ENCODE measurements around the gene SLC9A5. TPM values are rescaled to one million over a fixed set of nuclear protein-coding genes. Genes with fewer than 3 reads are reported as not detected.

Gene SLC9A5
- total RNA-seq, 1 experiment from 2014 or later: 1.1 TPM

- no TSS peak for BruUV-seq (replicated peaks)
- intact Hi-C loops (cut with micrococcal nuclease): no loop called here
- no peak overlapping the region for H3K9ac ChIP-seq (ENCODE audit: low read length)
- ChIA-PET POLR2A (ENCODE audit: unreplicated experiment) (no interaction called here), CTCF (no interaction called here)
- no peaks in the 10 kb centered on the region for H3K36me3 ChIP-seq (ENCODE audit: low read depth, low read length)
- H4K20me1 ChIP-seq (ENCODE audit: low read length): no peaks in the 10 kb centered on the region
- DNase-seq (no peak), ATAC-seq (no peak)
- no peaks in the 10 kb centered on the region for H3K27me3 ChIP-seq (ENCODE audit: low read length)
- TF ChIP-seq CTCF (conservative IDR thresholded peaks at IDR 0.05; ENCODE audit: low read depth, low read length) (no peak), EZH2phosphoT487 (IDR thresholded peaks at IDR 0.05; ENCODE audit: borderline replicate concordance, low read length) (no peak), EZH2 (IDR thresholded peaks at IDR 0.05; ENCODE audit: low read length, unreplicated experiment) (no peak)
- H3F3A ChIP-seq (ENCODE audit: low read length, unreplicated experiment): no peaks in the 10 kb centered on the region
- no peak overlapping the region for H3K4me3 ChIP-seq (ENCODE audit: low read length)
- H3K9me2 ChIP-seq (replicated peaks; ENCODE audit: low read length): no peaks in the 10 kb centered on the region
- no peaks in the 10 kb centered on the region for H3K9me3 ChIP-seq (ENCODE audit: low read length)
- H2AFZ ChIP-seq (ENCODE audit: low read length): no peak overlapping the region
- H3K4me2 ChIP-seq (ENCODE audit: low read length): no peak overlapping the region
- H3K27ac ChIP-seq (ENCODE audit: low read length): no peak overlapping the region
- no peaks in the 10 kb centered on the region for H3K79me2 ChIP-seq (ENCODE audit: low read length)
- peaks cover 13% of the 10 kb centered on the region for H3K4me1 ChIP-seq (ENCODE audit: insufficient read depth, low read length)
These were observed 46.2 kb downstream of the SLC9A5 start for GRCh38 chr16:67294938-67295361.

GRCh38 chr16:67296420-67296819 lies 47.6 kb downstream of the SLC9A5 start:
- peaks cover 13% of the 10 kb centered on the region for H3K4me1 ChIP-seq (ENCODE audit: insufficient read depth, low read length)
- ChIA-PET CTCF (no interaction called here), POLR2A (ENCODE audit: unreplicated experiment) (no interaction called here)
- H3K79me2 ChIP-seq (ENCODE audit: low read length): no peaks in the 10 kb centered on the region
- DNase-seq (peak; percentile 64), ATAC-seq (peak; percentile 87)
- H3K27ac ChIP-seq (ENCODE audit: low read length): peak overlapping the region; percentile 41
- H2AFZ ChIP-seq (ENCODE audit: low read length): no peak overlapping the region
- H4K20me1 ChIP-seq (ENCODE audit: low read length): no peaks in the 10 kb centered on the region
- intact Hi-C loops (cut with micrococcal nuclease): no loop called here
- no peaks in the 10 kb centered on the region for H3F3A ChIP-seq (ENCODE audit: low read length, unreplicated experiment)
- H3K36me3 ChIP-seq (ENCODE audit: low read depth, low read length): no peaks in the 10 kb centered on the region
- no peaks in the 10 kb centered on the region for H3K27me3 ChIP-seq (ENCODE audit: low read length)
- no peak overlapping the region for H3K9ac ChIP-seq (ENCODE audit: low read length)
- H3K4me2 ChIP-seq (ENCODE audit: low read length): 0 out of 2 replicates have a peak overlapping the region, but pooled peaks have one; percentile 10
- H3K4me3 ChIP-seq (ENCODE audit: low read length): no peak overlapping the region
- H3K9me2 ChIP-seq (replicated peaks; ENCODE audit: low read length): no peaks in the 10 kb centered on the region
- no TSS peak for BruUV-seq (replicated peaks)
- TF ChIP-seq EZH2phosphoT487 (IDR thresholded peaks at IDR 0.05; ENCODE audit: borderline replicate concordance, low read length) (no peak), EZH2 (IDR thresholded peaks at IDR 0.05; ENCODE audit: low read length, unreplicated experiment) (no peak), CTCF (conservative IDR thresholded peaks at IDR 0.05; ENCODE audit: low read depth, low read length) (no peak)
- H3K9me3 ChIP-seq (ENCODE audit: low read length): no peaks in the 10 kb centered on the region

GRCh38 chr16:67298277-67298676 lies 49.5 kb downstream of the SLC9A5 start:
- Histone ChIP-seq H3K4me3 (ENCODE audit: low read length) (no peak overlapping the region), H3K27me3 (ENCODE audit: low read length) (no peaks in the 10 kb centered on the region), H3K79me2 (ENCODE audit: low read length) (no peaks in the 10 kb centered on the region), H3K36me3 (ENCODE audit: low read depth, low read length) (no peaks in the 10 kb centered on the region), H3K4me1 (ENCODE audit: insufficient read depth, low read length) (peaks cover 13% of the 10 kb centered on the region), H3K9me3 (ENCODE audit: low read length) (no peaks in the 10 kb centered on the region), H3K4me2 (ENCODE audit: low read length) (no peak overlapping the region), H3F3A (ENCODE audit: low read length, unreplicated experiment) (no peaks in the 10 kb centered on the region), H4K20me1 (ENCODE audit: low read length) (no peaks in the 10 kb centered on the region), H3K9ac (ENCODE audit: low read length) (no peak overlapping the region), H3K9me2 (replicated peaks; ENCODE audit: low read length) (no peaks in the 10 kb centered on the region), H2AFZ (ENCODE audit: low read length) (no peak overlapping the region), H3K27ac (ENCODE audit: low read length) (no peak overlapping the region)
- intact Hi-C loops (cut with micrococcal nuclease): no loop called here
- ChIA-PET CTCF (no interaction called here), POLR2A (ENCODE audit: unreplicated experiment) (no interaction called here)
- TF ChIP-seq CTCF (conservative IDR thresholded peaks at IDR 0.05; ENCODE audit: low read depth, low read length) (no peak), EZH2phosphoT487 (IDR thresholded peaks at IDR 0.05; ENCODE audit: borderline replicate concordance, low read length) (no peak)
- ATAC-seq (no peak), DNase-seq (no peak)
- no TSS peak for BruUV-seq (replicated peaks)

Data from PC-3 (cell line).